Astrocyte of the cerebellum (primary cell): ENCODE measurements around the gene TMPRSS6.

ENCODE experiments used
- DNase-seq: peaks from one replicate; pipeline ENCODE4 v3.0.0-alpha.2; 2011; ENCODE audit warnings: low read depth
- H3K4me3 ChIP-seq: 2 replicates; pipeline ENCODE4 v1.5.1; 2011; ENCODE audit warnings: mild to moderate bottlenecking, low read depth, low read length, moderate library complexity
- in situ Hi-C: cut with HindIII; loops from 2 replicates; pipeline ENCODE4 v1.10.0; 2017; ENCODE audit warnings: low sequenced_read_pairs
- TF ChIP-seq, protein P1 (sequence below): IDR thresholded peaks from 2 replicates; pipeline ENCODE4 v1.5.1; 2012; ENCODE audit warnings: low read length, low read depth, moderate library complexity, mild to moderate bottlenecking; ENCODE audit errors: missing control alignments

TMPRSS6 gene

DNA sequence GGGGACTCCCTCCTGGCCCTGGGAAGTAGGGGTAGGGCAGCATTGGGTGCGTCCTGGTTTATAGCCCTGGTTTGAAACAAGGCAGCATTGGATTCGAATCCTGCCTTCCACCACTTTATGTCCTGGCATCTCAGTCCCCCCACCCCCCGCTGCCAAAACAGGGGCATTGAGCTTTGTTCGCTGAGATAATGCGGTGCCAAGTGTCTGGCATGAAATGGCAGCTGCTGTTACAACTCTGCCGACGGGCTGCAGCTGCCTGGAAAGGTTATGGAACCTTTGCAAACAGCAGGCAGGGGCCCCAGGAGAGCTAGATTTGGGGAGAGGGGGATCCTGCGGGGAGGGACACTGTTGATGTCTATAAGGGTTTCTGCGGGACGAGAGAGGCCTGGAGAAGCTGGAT, 92.2 kb downstream of the TMPRSS6 start:
- in situ Hi-C loops: no loop called here
- no peak overlapping the region for H3K4me3 ChIP-seq
- TF ChIP-seq, protein P1, sequence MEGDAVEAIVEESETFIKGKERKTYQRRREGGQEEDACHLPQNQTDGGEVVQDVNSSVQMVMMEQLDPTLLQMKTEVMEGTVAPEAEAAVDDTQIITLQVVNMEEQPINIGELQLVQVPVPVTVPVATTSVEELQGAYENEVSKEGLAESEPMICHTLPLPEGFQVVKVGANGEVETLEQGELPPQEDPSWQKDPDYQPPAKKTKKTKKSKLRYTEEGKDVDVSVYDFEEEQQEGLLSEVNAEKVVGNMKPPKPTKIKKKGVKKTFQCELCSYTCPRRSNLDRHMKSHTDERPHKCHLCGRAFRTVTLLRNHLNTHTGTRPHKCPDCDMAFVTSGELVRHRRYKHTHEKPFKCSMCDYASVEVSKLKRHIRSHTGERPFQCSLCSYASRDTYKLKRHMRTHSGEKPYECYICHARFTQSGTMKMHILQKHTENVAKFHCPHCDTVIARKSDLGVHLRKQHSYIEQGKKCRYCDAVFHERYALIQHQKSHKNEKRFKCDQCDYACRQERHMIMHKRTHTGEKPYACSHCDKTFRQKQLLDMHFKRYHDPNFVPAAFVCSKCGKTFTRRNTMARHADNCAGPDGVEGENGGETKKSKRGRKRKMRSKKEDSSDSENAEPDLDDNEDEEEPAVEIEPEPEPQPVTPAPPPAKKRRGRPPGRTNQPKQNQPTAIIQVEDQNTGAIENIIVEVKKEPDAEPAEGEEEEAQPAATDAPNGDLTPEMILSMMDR: no peak
- no peak for DNase-seq

DNA sequence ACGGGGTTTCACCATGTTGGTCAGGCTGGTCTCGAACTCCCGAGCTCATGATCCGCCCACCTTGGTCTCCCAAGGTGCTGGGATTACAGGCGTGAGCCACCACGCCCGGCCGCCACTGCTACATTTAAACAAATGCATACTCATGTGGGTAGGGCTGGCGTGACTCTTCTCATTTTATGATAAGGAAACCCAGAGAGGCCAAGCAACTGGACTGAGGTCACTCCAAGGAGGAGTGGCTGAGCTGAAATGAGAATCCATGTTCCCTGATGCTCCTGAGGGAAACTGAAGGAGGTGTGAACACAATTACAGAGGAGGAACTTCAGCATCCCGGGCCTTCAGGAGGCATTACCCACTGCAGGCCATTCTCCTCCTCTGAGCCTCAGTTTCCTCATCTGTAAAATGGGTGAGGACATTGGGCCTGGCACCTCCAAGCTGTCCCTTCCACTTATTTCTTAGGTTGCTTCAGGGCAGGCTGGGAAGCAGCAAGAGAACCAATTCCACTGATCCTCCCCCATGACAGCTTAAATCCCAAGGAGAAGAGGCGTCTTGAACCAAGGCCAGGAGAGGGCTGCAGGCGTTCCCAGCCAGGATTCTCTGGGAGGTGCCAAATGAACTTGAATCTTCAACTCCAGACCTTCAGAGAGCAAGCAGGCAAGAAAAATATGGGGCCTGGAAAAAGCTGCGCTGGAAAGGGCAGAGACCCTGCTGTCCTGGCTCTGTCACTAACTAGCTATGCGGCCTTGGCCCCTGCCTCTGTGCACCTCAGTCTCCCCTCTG, 93.2 kb downstream of the TMPRSS6 start:
- in situ Hi-C loops: no loop called here
- DNase-seq: no peak
- no peak overlapping the region for H3K4me3 ChIP-seq
- TF ChIP-seq, protein P1: no peak

DNA sequence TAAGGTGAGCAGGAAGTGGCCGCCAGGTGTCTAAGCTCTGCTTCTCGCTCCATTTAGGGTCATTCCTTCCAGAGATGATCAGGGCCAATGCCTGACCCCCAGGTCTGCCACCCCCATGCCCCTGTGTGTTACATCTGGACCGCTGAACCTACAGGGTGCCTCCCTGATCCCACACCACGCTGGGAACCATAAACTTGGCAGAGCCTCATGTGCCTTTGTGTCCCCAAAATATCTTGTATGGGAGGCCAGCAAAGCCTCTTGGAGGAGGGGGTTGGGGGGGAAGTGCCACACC, 94.0 kb downstream of the TMPRSS6 start:
- TF ChIP-seq, protein P1: no peak
- no peak overlapping the region for H3K4me3 ChIP-seq
- no peak for DNase-seq
- in situ Hi-C loops: no loop called here
